GM21723 (cell line): ENCODE results near the gene UCHL5.

Source experiments
- ATAC-seq: cut with Tn5 transposase; IDR thresholded peaks from one replicate; pipeline ENCODE4 v1.9.1; 2021; ENCODE audit warnings: mild to moderate bottlenecking, moderate library complexity; ENCODE audit not compliant: unreplicated experiment

Gene UCHL5

DNA sequence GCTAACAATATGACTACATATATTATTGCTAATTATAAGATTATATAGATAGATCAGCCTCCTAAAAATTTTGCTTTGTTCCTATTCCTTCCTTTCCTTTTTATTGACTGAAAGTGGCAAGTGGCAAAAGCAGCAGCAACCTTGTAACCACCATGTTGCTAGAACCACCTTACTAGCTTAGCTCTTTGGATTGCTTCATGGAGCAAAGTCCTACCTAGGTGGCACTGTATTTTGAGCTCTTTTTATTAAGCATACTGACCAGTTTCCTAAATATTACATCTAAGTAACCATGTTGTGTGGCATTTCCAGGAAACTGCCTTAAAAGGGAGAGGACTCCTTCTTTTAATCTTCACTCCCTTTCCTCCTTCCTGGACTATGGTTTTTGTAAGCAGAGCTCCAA, 90.8 kb downstream of the UCHL5 start:
- no peak for ATAC-seq

DNA sequence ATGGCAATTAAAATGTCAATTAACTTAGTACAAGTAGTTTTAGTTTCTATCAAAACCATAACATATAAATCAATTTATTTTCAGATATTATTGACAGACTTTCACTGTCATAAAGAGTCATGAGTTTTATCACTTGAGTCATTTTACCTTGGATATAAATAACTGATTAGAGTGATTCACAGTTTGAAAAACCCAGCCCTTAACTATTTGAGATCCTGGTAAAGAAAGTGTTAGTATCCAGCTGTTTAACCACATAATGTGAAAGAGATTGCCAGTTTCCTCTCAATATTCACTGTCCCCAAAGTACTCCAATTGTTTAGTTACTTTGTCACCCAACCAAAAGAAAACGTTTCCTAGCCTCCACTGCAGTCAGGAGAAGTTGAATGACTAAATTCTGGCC, 91.3 kb downstream of the UCHL5 start:
- ATAC-seq, result no peak

DNA sequence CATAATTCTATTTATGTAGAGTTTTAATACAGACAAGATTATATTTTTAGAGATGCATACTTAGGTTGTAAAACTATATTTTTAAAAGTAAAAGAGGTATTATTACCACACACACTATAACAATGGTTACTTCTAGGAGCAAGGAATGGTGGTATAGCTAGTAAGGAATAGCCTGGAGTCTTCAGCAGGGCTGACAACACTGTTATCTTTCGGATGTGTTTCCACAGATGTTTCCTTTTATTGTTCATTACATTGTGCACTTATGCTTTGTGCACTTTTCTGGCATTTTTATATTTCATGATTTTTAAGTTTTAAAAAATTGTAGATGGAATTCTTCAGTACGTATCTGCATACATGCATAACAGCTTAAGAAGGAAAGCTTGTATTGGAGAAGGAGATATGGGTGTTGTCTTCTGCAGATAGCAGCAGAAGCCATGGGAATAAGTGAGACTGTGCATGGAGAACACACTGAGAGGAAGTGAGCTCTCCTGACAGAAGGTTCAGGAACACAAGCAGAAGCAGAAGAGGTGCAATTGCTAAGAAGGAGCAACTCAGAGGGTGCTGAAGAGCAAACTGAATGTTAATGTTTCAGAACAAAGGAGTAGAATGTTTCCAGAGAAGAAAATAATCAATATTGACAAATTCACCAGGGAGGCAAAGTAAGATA, 91.8 kb downstream of the UCHL5 start:
- no peak for ATAC-seq

DNA sequence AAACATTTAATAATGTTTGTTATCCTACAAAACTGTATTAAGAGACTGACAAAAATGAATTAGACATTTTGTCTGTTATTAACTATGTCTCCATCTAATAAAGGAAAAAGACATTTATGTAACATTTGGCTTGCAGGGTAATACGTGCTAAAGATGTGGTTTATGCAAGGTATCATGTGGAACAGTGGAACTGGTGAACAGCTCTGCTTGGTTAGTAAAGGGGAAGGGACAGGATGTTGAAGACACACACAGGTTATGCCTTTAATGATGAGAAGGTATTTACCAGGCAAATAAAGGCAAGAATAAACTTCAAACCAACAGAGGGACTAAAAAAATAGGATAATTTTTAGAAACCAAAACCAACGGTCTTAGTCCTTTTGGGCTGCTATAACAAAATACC, 93.1 kb downstream of the UCHL5 start:
- ATAC-seq, result no peak

DNA sequence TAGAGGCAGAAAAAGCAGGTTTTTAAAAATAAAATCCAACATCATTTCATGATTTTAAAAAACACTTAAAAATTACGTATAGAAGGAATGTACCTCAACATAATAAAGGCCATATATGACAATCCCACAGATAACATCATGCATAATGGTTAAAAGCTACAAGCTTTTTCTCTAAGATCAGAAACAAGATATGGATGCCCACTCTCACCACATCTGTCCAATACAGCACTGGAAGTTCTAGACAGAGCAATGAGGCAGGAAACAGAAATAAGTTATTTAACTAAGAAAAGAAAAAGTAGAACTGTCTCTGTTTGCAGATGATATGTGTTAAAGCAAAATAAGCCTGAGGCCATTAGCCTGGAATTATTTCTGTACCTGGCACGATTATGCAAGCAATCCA, 96.3 kb downstream of the UCHL5 start:
- ATAC-seq, result no peak
